H1 (cell line): ENCODE measurements around the gene CDADC1. TPM values are rescaled to one million over a fixed set of nuclear protein-coding genes. Genes with fewer than 3 reads are reported as not detected.

ENCODE experiments used
- CTCF ChIA-PET: fragments of 300-600 bp; sonication (Branson Sonifier 250); formaldehyde crosslinking; loops from one replicate; lab custom pipeline; 2021; ENCODE audit not compliant: partially characterized antibody; lab: Charles Lee
- POLR2A ChIA-PET: fragments of 300-600 bp; sonication (Branson Sonifier 250); formaldehyde crosslinking; loops from one replicate; lab custom pipeline; 2021; ENCODE audit warnings: inconsistent platforms; ENCODE audit not compliant: partially characterized antibody; lab: Charles Lee
- DNase-seq, 2 experiments: peaks; one replicate each; pipeline versions ENCODE4 v3.0.0 to v3.0.0-alpha.2; 2010 to 2022; ENCODE audit warnings: low spot score in 2 of 2, low read depth in 1 of 2, mixed read lengths in 1 of 2
- FAIRE-seq: peaks from 2 replicates; lab custom pipeline; 2011; peaks lifted over from hg19 to GRCh38; lab: Jason Lieb, UNC
- H2AFZ ChIP-seq: 2 replicates; pipeline ENCODE4 v1.8.1; 2012; ENCODE audit warnings: low read length, inconsistent platforms
- H2AK5ac ChIP-seq: 2 replicates; pipeline ENCODE4 v1.6.1; 2013; ENCODE audit warnings: low read depth, low read length
- H2BK120ac ChIP-seq: replicated peaks from 2 replicates; pipeline ENCODE3; 2013; ENCODE audit warnings: low read depth, low read length, inconsistent platforms
- H2BK12ac ChIP-seq: 2 replicates; pipeline ENCODE4 v1.6.1; 2013; ENCODE audit warnings: low read depth, low read length
- H2BK15ac ChIP-seq: 2 replicates; pipeline ENCODE4 v1.6.1; 2013; ENCODE audit warnings: low read length
- H2BK20ac ChIP-seq: 2 replicates; pipeline ENCODE4 v1.6.1; 2013; ENCODE audit warnings: low read length
- H2BK5ac ChIP-seq: 2 replicates; pipeline ENCODE4 v1.6.1; 2013; ENCODE audit warnings: low read depth, low read length
- H3K14ac ChIP-seq: 2 replicates; pipeline ENCODE4 v1.6.1; 2013; ENCODE audit warnings: inconsistent platforms; ENCODE audit not compliant: insufficient read length
- H3K18ac ChIP-seq: 2 replicates; pipeline ENCODE4 v1.6.1; 2013; ENCODE audit warnings: low read length; ENCODE audit errors: extremely low read depth
- H3K23ac ChIP-seq: 2 replicates; pipeline ENCODE4 v1.6.1; 2013; ENCODE audit warnings: inconsistent platforms; ENCODE audit not compliant: insufficient read length
- H3K23me2 ChIP-seq: 2 replicates; pipeline ENCODE4 v1.6.1; 2013; ENCODE audit warnings: low read depth, low read length
- H3K27ac ChIP-seq: 2 replicates; pipeline ENCODE4 v1.6.1; 2011; ENCODE audit warnings: low read depth, low read length, inconsistent platforms
- H3K27me3 ChIP-seq, 4 experiments: replicated peaks in 1 of 4; 1 replicate in 1 of 4; 2 replicates in 3 of 4; pipeline versions ENCODE4 v1.6.1 to v1.8.1; 2011 to 2013; ENCODE audit warnings: low read length in 3 of 4, mild to moderate bottlenecking in 3 of 4, inconsistent platforms in 2 of 4, mixed read lengths in 2 of 4, moderate library complexity in 1 of 4; ENCODE audit not compliant: control insufficient read depth in 3 of 4, insufficient read depth in 3 of 4; ENCODE audit errors: extremely low read depth in 1 of 4
- H3K36me3 ChIP-seq, 4 experiments: 2 replicates each; pipeline versions ENCODE4 v1.6.1 to v1.8.1; 2011 to 2013; ENCODE audit warnings: mild to moderate bottlenecking in 4 of 4, low read length in 3 of 4, moderate library complexity in 2 of 4, control low read depth in 1 of 4, inconsistent platforms in 1 of 4; ENCODE audit not compliant: insufficient read depth in 4 of 4, control insufficient read depth in 2 of 4
- H3K4ac ChIP-seq: replicated peaks from 2 replicates; pipeline ENCODE3; 2013; ENCODE audit warnings: low read length, low read depth, mixed read lengths, inconsistent platforms; ENCODE audit not compliant: insufficient read length
- H3K4me1 ChIP-seq, 4 experiments: replicated peaks in 1 of 4; 1 replicate in 1 of 4; 2 replicates in 3 of 4; pipeline versions ENCODE4 v1.6.1 to v1.8.1; 2011 to 2013; ENCODE audit warnings: low read length in 3 of 4, inconsistent platforms in 2 of 4, mixed read lengths in 1 of 4; ENCODE audit not compliant: insufficient read depth in 4 of 4, control insufficient read depth in 3 of 4
- H3K4me2 ChIP-seq, 2 experiments: 2 replicates each; pipeline versions ENCODE4 v1.6.1 to v1.8.1; 2011 to 2013; ENCODE audit warnings: low read depth in 2 of 2, low read length in 2 of 2, control low read depth in 1 of 2, inconsistent platforms in 1 of 2, mild to moderate bottlenecking in 1 of 2; ENCODE audit not compliant: insufficient read depth in 1 of 2
- H3K4me3 ChIP-seq, 4 experiments: fragments of 200-600, 300-600 bp in 1 of 4; sonication (generic), shearing (Covaris generic), sonication (Bioruptor Twin) in 1 of 4; 2 replicates each; pipeline versions ENCODE4 v1.5.1 to v1.8.1; 2011 to 2016; ENCODE audit warnings: low read length in 4 of 4, low read depth in 3 of 4, control low read depth in 2 of 4, inconsistent platforms in 2 of 4, mild to moderate bottlenecking in 2 of 4, mixed read lengths in 1 of 4, moderate library complexity in 1 of 4; ENCODE audit not compliant: insufficient read depth in 2 of 4; ENCODE audit errors: extremely low read depth in 1 of 4
- H3K56ac ChIP-seq: replicated peaks from 2 replicates; pipeline ENCODE3; 2013; ENCODE audit warnings: low read depth, mild to moderate bottlenecking, mixed read lengths, low read length, inconsistent platforms; ENCODE audit not compliant: insufficient read length
- H3K79me1 ChIP-seq: 2 replicates; pipeline ENCODE4 v1.6.1; 2013; ENCODE audit warnings: low read depth, low read length, control low read depth
- H3K79me2 ChIP-seq, 2 experiments: 2 replicates each; pipeline versions ENCODE4 v1.6.1 to v1.8.1; 2012 to 2013; ENCODE audit warnings: low read length in 2 of 2, mild to moderate bottlenecking in 2 of 2, inconsistent platforms in 1 of 2; ENCODE audit not compliant: insufficient read depth in 2 of 2, control insufficient read depth in 1 of 2
- H3K9ac ChIP-seq, 4 experiments: replicated peaks in 1 of 4; 1 replicate in 1 of 4; 2 replicates in 3 of 4; pipeline versions ENCODE4 v1.6.1 to v1.8.1; 2011 to 2013; ENCODE audit warnings: low read depth in 3 of 4, low read length in 3 of 4, control low read depth in 2 of 4, mild to moderate bottlenecking in 2 of 4, moderate library complexity in 2 of 4, inconsistent platforms in 1 of 4; ENCODE audit errors: extremely low read depth in 1 of 4
- H3K9me3 ChIP-seq, 2 experiments: 2 replicates each; pipeline versions ENCODE4 v1.6.1 to v1.8.1; 2012 to 2013; ENCODE audit warnings: mild to moderate bottlenecking in 2 of 2, moderate library complexity in 2 of 2, control low read depth in 1 of 2, inconsistent platforms in 1 of 2, low read depth in 1 of 2, low read length in 1 of 2, mixed read lengths in 1 of 2; ENCODE audit not compliant: insufficient read depth in 2 of 2
- H4K20me1 ChIP-seq, 2 experiments: replicated peaks in 1 of 2; 2 replicates each; pipeline versions ENCODE3 to v1.8.1; 2011 to 2013; ENCODE audit warnings: inconsistent platforms in 2 of 2, low read length in 2 of 2, mild to moderate bottlenecking in 1 of 2; ENCODE audit not compliant: insufficient read depth in 2 of 2, control insufficient read depth in 1 of 2
- H4K5ac ChIP-seq: 2 replicates; pipeline ENCODE4 v1.6.1; 2013; ENCODE audit warnings: low read length, low read depth, mixed read lengths, inconsistent platforms; ENCODE audit not compliant: insufficient read length
- H4K8ac ChIP-seq: 2 replicates; pipeline ENCODE4 v1.8.0; 2013; ENCODE audit warnings: mild to moderate bottlenecking, moderate library complexity, low read length, inconsistent platforms; ENCODE audit not compliant: insufficient read depth; ENCODE audit errors: extremely low read depth
- H4K91ac ChIP-seq: replicated peaks from 2 replicates; pipeline ENCODE3; 2013; ENCODE audit warnings: low read length, mixed read lengths, inconsistent platforms; ENCODE audit not compliant: insufficient read length
- ATF2 ChIP-seq: IDR thresholded peaks from 2 replicates; pipeline ENCODE4 v1.6.1; 2012; ENCODE audit warnings: low read length, inconsistent platforms
- BACH1 ChIP-seq: IDR thresholded peaks from 2 replicates; pipeline ENCODE4 v1.6.1; 2012; ENCODE audit warnings: low read length, improper control_type of control experiment
- CTBP2 ChIP-seq: IDR thresholded peaks from 2 replicates; pipeline ENCODE4 v1.7.0; 2011; ENCODE audit warnings: borderline replicate concordance, mild to moderate bottlenecking, moderate library complexity, mixed read lengths, low read length; ENCODE audit not compliant: insufficient read depth, insufficient read length
- FOSL1 ChIP-seq: IDR thresholded peaks from 2 replicates; pipeline ENCODE4 v1.6.1; 2011; ENCODE audit warnings: mild to moderate bottlenecking, low read depth, low read length, moderate library complexity; ENCODE audit not compliant: insufficient read depth
- KDM1A ChIP-seq: fragments of 200-600, 300-600 bp; sonication (generic); IDR thresholded peaks from 2 replicates; pipeline ENCODE4 v1.7.1; 2016; ENCODE audit warnings: mild to moderate bottlenecking, low read length, borderline replicate concordance
- MAFK ChIP-seq: IDR thresholded peaks from 2 replicates; pipeline ENCODE4 v1.6.1; 2012; ENCODE audit warnings: low read depth, mild to moderate bottlenecking, improper control_type of control experiment, low read length
- RFX5 ChIP-seq: IDR thresholded peaks from 2 replicates; pipeline ENCODE4 v1.6.1; 2011; ENCODE audit warnings: low read depth, low read length, improper control_type of control experiment, borderline replicate concordance
- SAP30 ChIP-seq: fragments of 300-600 bp; sonication (generic); IDR thresholded peaks from 2 replicates; pipeline ENCODE4 v1.7.1; 2012; ENCODE audit warnings: low read length, moderate library complexity, mild to moderate bottlenecking, inconsistent platforms; ENCODE audit not compliant: insufficient read depth, insufficient replicate concordance
- SIN3A ChIP-seq, 2 experiments: IDR thresholded peaks in 1 of 2; conservative IDR thresholded peaks in 1 of 2; 2 replicates each; pipeline ENCODE4 v1.6.1; 2011 to 2012; ENCODE audit warnings: low read length in 2 of 2, improper control_type of control experiment in 1 of 2, low read depth in 1 of 2, mild to moderate bottlenecking in 1 of 2
- SIRT6 ChIP-seq: IDR thresholded peaks from one replicate; pipeline ENCODE4 v1.7.1; 2012; ENCODE audit warnings: low read length, inconsistent platforms
- SP4 ChIP-seq: IDR thresholded peaks from 2 replicates; pipeline ENCODE4 v1.6.1; 2012; ENCODE audit warnings: low read length, inconsistent platforms
- WGBS, 2 experiments: shearing (Covaris generic) in 1 of 2; methylation state at CpG; one replicate each; pipeline versions ENCODE4 v1.1.6 to v1.1.7; 2013 to 2015; ENCODE audit warnings: low lambda C conversion rate in 2 of 2, mixed read lengths in 2 of 2, inconsistent platforms in 1 of 2, low coverage in 1 of 2, missing lambda C conversion rate in 1 of 2; ENCODE audit not compliant: insufficient replicate concordance in 2 of 2, insufficient coverage in 1 of 2, insufficient read length in 1 of 2; ENCODE audit errors: extremely low coverage in 1 of 2, missing lambda C conversion rate in 1 of 2; 5-methylcytosine and 5-hydroxymethylcytosine counted together
- polyA plus RNA-seq, 7 experiments: library from polyadenylated mRNA; depleted of rRNA in 3 of 7; stranded (reverse) in 5 of 7; unstranded in 2 of 7; fragments of >200 nt in 5 of 7; fragments of 200-250 nt in 2 of 7; gene quantifications; 1 replicate in 5 of 7; 2 replicates in 1 of 7; 4 replicates in 1 of 7; pipeline versions ENCODE4 v1.2.1 to v1.2.3, GENCODE V29; 2011 to 2013; ENCODE audit warnings: missing spikeins in 2 of 7, mixed read lengths in 2 of 7
- total RNA-seq: library from RNA; stranded (reverse); fragmentation: NEBNext Ultra II Directional; extraction: Animal tissue kit (Norgen Biotek cat#: 25700); gene quantifications from 2 replicates; pipeline ENCODE4 v1.2.1, GENCODE V29; 2021

CDADC1 gene
- total and polyA plus RNA-seq, 2 of the 8 experiments (the other 6 are each of a cell fraction or from before 2014, with no cell fraction given): 0.98 to 2.7 TPM

- Histone ChIP-seq H3K14ac (no peak overlapping the region), H3K27ac (no peak overlapping the region), H3K79me1 (no peaks in the 10 kb centered on the region; the same call in 1 of the 2 replicates), H3K23ac (no peak overlapping the region), H2BK120ac (no peak overlapping the region), H3K79me2 (no peaks in the 10 kb centered on the region), H3K56ac (no peak overlapping the region), H3K4me1 (no peaks in the 10 kb centered on the region), H2BK20ac (no peak overlapping the region), H2BK15ac (no peak overlapping the region), H3K27me3 (no peaks in the 10 kb centered on the region), H3K18ac (no peak overlapping the region), H3K4me3 (no peak overlapping the region), H3K4ac (no peak overlapping the region), H3K9me3 (no peaks in the 10 kb centered on the region), H2AFZ (no peak overlapping the region), H2BK5ac (no peak overlapping the region), H3K23me2 (no peaks in the 10 kb centered on the region), H4K91ac (no peak overlapping the region), H4K5ac (no peak overlapping the region), H3K36me3 (peaks cover 0 to 4% (median 0%) of the 10 kb centered on the region in 4 experiments; a peak in 1 of 8 replicates), H3K9ac (no peak overlapping the region), H4K8ac (no peak overlapping the region), H4K20me1 (no peaks in the 10 kb centered on the region), H2AK5ac (no peak overlapping the region), H2BK12ac (no peak overlapping the region), H3K4me2 (no peak overlapping the region)
- POLR2A ChIA-PET: no interaction called here
- TF ChIP-seq SIRT6: no peak
- no peak for TF ChIP-seq RFX5
- TF ChIP-seq MAFK: no peak
- TF ChIP-seq KDM1A: no peak
- no peak for TF ChIP-seq FOSL1
- TF ChIP-seq SP4: no peak
- no peak for TF ChIP-seq CTBP2
- no peak for TF ChIP-seq SIN3A (conservative IDR thresholded peaks at IDR 0.05 in 1 of 2, IDR thresholded peaks at IDR 0.05 in 1 of 2; ENCODE audit: low read depth in 1 of 2, low read length in 2 of 2)
- no peak for TF ChIP-seq SAP30
- no peak for TF ChIP-seq ATF2
- TF ChIP-seq BACH1: no peak
- CTCF ChIA-PET: no interaction called here
- 84% methylated on average over 1 of the region's 1 CpG; no CpG with 5 or more reads in 1 of the 2 experiments for WGBS, 2 experiments
- DNase-seq (no peak), FAIRE-seq (no peak)
These were observed 6.3 kb downstream of the CDADC1 start for GRCh38 chr13:49254007-49254406.
